IMR-90 (cell line): ENCODE data around the gene UST. TPM values are rescaled to one million over a fixed set of nuclear protein-coding genes. Genes with fewer than 3 reads are reported as not detected.

Source experiments
- ATAC-seq: fragments of 200-7000 bp; cut with Tn5 transposase; 2 replicates; pipeline ENCODE4 v1.9.1; 2020; ENCODE audit warnings: low read depth, mild to moderate bottlenecking, moderate library complexity
- BruUV-seq: library from RNA; stranded (reverse); fragments of 400-500 nt; replicated peaks from 2 replicates; lab custom pipeline; 2021; lab: Mats Ljungman, UMichigan
- CTCF ChIA-PET: fragments of 300-600 bp; formaldehyde crosslinking; extraction: SDS; loops from one replicate; lab custom pipeline; 2021; ENCODE audit warnings: antibody characterized with exemption; lab: Yijun Ruan, JAX
- POLR2A ChIA-PET: fragments of 300-600 bp; sonication (Branson Sonifier 250); formaldehyde crosslinking; loops from one replicate; lab custom pipeline; 2022; ENCODE audit warnings: antibody characterized with exemption; ENCODE audit not compliant: unreplicated experiment; lab: Charles Lee
- DNase-seq: peaks from one replicate; pipeline ENCODE4 v3.0.0; 2013
- H2AFZ ChIP-seq: replicated peaks from 2 replicates; pipeline ENCODE3; 2013; ENCODE audit warnings: low read length, mild to moderate bottlenecking; ENCODE audit not compliant: poor library complexity
- H2AK5ac ChIP-seq: 2 replicates; pipeline ENCODE4 v1.6.1; 2013; ENCODE audit warnings: low read depth, low read length, inconsistent platforms
- H2AK9ac ChIP-seq: replicated peaks from 2 replicates; pipeline ENCODE3; 2013; ENCODE audit warnings: mild to moderate bottlenecking, low read depth, low read length, moderate library complexity; ENCODE audit not compliant: poor library complexity
- H2BK120ac ChIP-seq: 2 replicates; pipeline ENCODE4 v1.6.1; 2013; ENCODE audit warnings: low read depth, low read length, inconsistent platforms
- H2BK15ac ChIP-seq: 3 replicates; pipeline ENCODE4 v1.6.1; 2013; ENCODE audit warnings: low read depth, low read length, inconsistent platforms
- H2BK20ac ChIP-seq: 2 replicates; pipeline ENCODE4 v1.6.1; 2013; ENCODE audit warnings: low read depth, mild to moderate bottlenecking, inconsistent platforms, low read length, moderate library complexity
- H2BK5ac ChIP-seq: 2 replicates; pipeline ENCODE4 v1.6.1; 2013; ENCODE audit warnings: mild to moderate bottlenecking, low read depth, low read length, inconsistent platforms; ENCODE audit not compliant: poor library complexity, severe bottlenecking
- H3K14ac ChIP-seq: replicated peaks from 2 replicates; pipeline ENCODE4 v1.6.1; 2013; ENCODE audit warnings: low read depth, low read length, inconsistent platforms
- H3K18ac ChIP-seq: 2 replicates; pipeline ENCODE4 v1.6.1; 2013; ENCODE audit warnings: low read depth, low read length, control low read depth
- H3K23ac ChIP-seq: 2 replicates; pipeline ENCODE4 v1.6.1; 2013; ENCODE audit warnings: low read depth, low read length, inconsistent platforms
- H3K27ac ChIP-seq: 2 replicates; pipeline ENCODE4 v1.5.1; 2013; ENCODE audit warnings: mild to moderate bottlenecking, control low read depth, low read length; ENCODE audit not compliant: insufficient read depth
- H3K27me3 ChIP-seq: 2 replicates; pipeline ENCODE4 v1.6.1; 2013; ENCODE audit warnings: low read length; ENCODE audit not compliant: control insufficient read depth, insufficient read depth
- H3K36me3 ChIP-seq: 2 replicates; pipeline ENCODE4 v1.6.1; 2013; ENCODE audit warnings: low read length, mixed read lengths; ENCODE audit not compliant: control insufficient read depth, insufficient read depth
- H3K4ac ChIP-seq: 2 replicates; pipeline ENCODE4 v1.6.1; 2013; ENCODE audit warnings: low read depth, low read length, inconsistent platforms
- H3K4me1 ChIP-seq: 2 replicates; pipeline ENCODE4 v1.6.1; 2013; ENCODE audit warnings: low read length, mixed read lengths; ENCODE audit not compliant: control insufficient read depth, insufficient read depth
- H3K4me2 ChIP-seq: 2 replicates; pipeline ENCODE4 v1.6.1; 2013; ENCODE audit warnings: low read depth, mild to moderate bottlenecking, control low read depth, low read length, moderate library complexity
- H3K4me3 ChIP-seq: 2 replicates; pipeline ENCODE4 v1.5.1; 2013; ENCODE audit warnings: low read depth, mild to moderate bottlenecking, control low read depth, low read length, moderate library complexity; ENCODE audit not compliant: insufficient read depth
- H3K56ac ChIP-seq: 2 replicates; pipeline ENCODE4 v1.6.1; 2013; ENCODE audit warnings: low read length, inconsistent platforms; ENCODE audit not compliant: insufficient read depth; ENCODE audit errors: extremely low read depth
- H3K79me1 ChIP-seq, 2 experiments: 2 replicates each; pipeline ENCODE4 v1.6.1; 2013; ENCODE audit warnings: low read length in 2 of 2, inconsistent platforms in 1 of 2, low read depth in 1 of 2
- H3K9ac ChIP-seq: 2 replicates; pipeline ENCODE4 v1.6.1; 2013; ENCODE audit warnings: low read depth, low read length, control low read depth
- H3K9me1 ChIP-seq: 2 replicates; pipeline ENCODE4 v1.6.1; 2013; ENCODE audit warnings: low read length, inconsistent platforms; ENCODE audit not compliant: insufficient read depth
- H3K9me3 ChIP-seq: 2 replicates; pipeline ENCODE4 v1.6.1; 2013; ENCODE audit warnings: low read length; ENCODE audit not compliant: control insufficient read depth, insufficient read depth
- H4K20me1 ChIP-seq: 2 replicates; pipeline ENCODE4 v1.6.1; 2013; ENCODE audit warnings: low read length, inconsistent platforms; ENCODE audit not compliant: insufficient read depth
- H4K5ac ChIP-seq: 2 replicates; pipeline ENCODE4 v1.6.1; 2013; ENCODE audit warnings: mild to moderate bottlenecking, low read depth, low read length, control low read depth
- H4K8ac ChIP-seq, 2 experiments: 2 replicates each; pipeline ENCODE4 v1.6.1; 2013; ENCODE audit warnings: low read depth in 2 of 2, low read length in 2 of 2, control low read depth in 1 of 2, inconsistent platforms in 1 of 2
- H4K91ac ChIP-seq: 2 replicates; pipeline ENCODE4 v1.6.1; 2013; ENCODE audit warnings: low read depth, low read length, inconsistent platforms; ENCODE audit not compliant: insufficient read depth
- CEBPB ChIP-seq: IDR thresholded peaks from 2 replicates; pipeline ENCODE4 v1.6.1; 2012; ENCODE audit warnings: low read depth, low read length, improper control_type of control experiment
- SMC3 ChIP-seq: fragments of 150-350 bp; IDR thresholded peaks from 2 replicates; pipeline ENCODE4 v1.6.1; 2016; ENCODE audit warnings: low read depth, mild to moderate bottlenecking, antibody characterized with exemption, low read length, moderate library complexity
- WGBS, 2 experiments: methylation state at CpG; one replicate each; pipeline versions ENCODE4 v1.1.5 to v1.1.7; 2013; ENCODE audit warnings: missing lambda C conversion rate in 2 of 2; ENCODE audit not compliant: insufficient read length in 1 of 2; ENCODE audit errors: extremely low coverage in 2 of 2; 5-methylcytosine and 5-hydroxymethylcytosine counted together
- dilution Hi-C: fragments of 300-500 bp; cut with HindIII; formaldehyde crosslinking; loops from one replicate; pipeline ENCODE4 v1.14.3; 2018; ENCODE audit warnings: low sequenced_read_pairs; ENCODE audit not compliant: unreplicated experiment
- in situ Hi-C: fragments of 300-500 bp; cut with MboI; formaldehyde crosslinking; loops from 3 replicates; pipeline ENCODE4 v1.14.3; 2019; ENCODE audit warnings: low sequenced_read_pairs, inconsistent platforms, mixed read lengths
- intact Hi-C: fragments of 100-400 bp; cut with micrococcal nuclease; formaldehyde crosslinking; loops from 2 replicates; pipeline ENCODE4 v1.10.0; 2022
- polyA plus RNA-seq, 3 experiments: library from polyadenylated mRNA; depleted of rRNA; stranded (reverse); fragments of >200 nt; gene quantifications; 2 replicates each; pipeline ENCODE4 v1.2.3, GENCODE V29; 2012; ENCODE audit warnings: low replicate concordance in 1 of 3
- total RNA-seq: library from RNA; depleted of rRNA; stranded (reverse); fragments of >200 nt; gene quantifications from 2 replicates; pipeline ENCODE4 v1.2.3, GENCODE V29; 2012
- TF ChIP-seq, protein P1 (sequence below): fragments of 150-350 bp; IDR thresholded peaks from 2 replicates; pipeline ENCODE4 v1.6.1; 2016; ENCODE audit warnings: low read depth, mild to moderate bottlenecking, low read length, moderate library complexity, borderline replicate concordance

UST gene
- total and polyA plus RNA-seq, 2 of the 4 experiments (the other 2 are of a cell fraction): 7.7 to 13.8 TPM

DNA sequence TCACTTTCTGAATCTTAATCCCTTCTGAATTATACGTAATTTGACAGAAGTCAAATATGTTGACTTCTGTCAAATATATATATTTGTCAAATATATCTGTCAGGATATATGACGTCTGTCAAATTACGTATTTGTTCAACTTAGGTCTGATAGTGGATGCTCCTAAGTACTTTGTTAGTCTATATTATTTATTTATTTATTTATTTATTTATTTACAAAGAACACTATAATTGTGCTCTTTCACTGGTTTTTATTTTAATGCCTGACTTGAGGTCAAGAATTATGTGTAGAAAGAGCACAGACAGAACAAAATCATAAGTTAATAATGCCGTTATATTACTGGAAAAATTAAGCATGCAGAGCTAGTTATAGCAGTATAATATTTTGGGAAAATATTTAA lies 81.2 kb downstream of the UST start:
- no TSS peak for BruUV-seq

More for the DNA sequence above, 81.2 kb downstream of the UST start:
- Histone ChIP-seq H3K27ac (no peak overlapping the region), H2BK15ac (no peak overlapping the region), H3K23ac (no peak overlapping the region), H2AK5ac (no peak overlapping the region), H4K5ac (no peak overlapping the region), H4K91ac (no peak overlapping the region), H3K27me3 (no peaks in the 10 kb centered on the region), H4K8ac (no peak overlapping the region), H2BK20ac (no peak overlapping the region), H3K4me2 (no peak overlapping the region), H3K9ac (no peak overlapping the region), H3K36me3 (no peaks in the 10 kb centered on the region), H4K20me1 (peaks cover 3% of the 10 kb centered on the region; the same call in 1 of the 2 replicates), H3K14ac (no peak overlapping the region), H3K4me1 (peaks cover 6% of the 10 kb centered on the region), H3K56ac (no peak overlapping the region), H2AK9ac (no peak overlapping the region), H2BK5ac (no peak overlapping the region), H3K4ac (no peak overlapping the region), H3K9me3 (no peaks in the 10 kb centered on the region), H3K18ac (no peak overlapping the region), H3K9me1 (peaks cover 3% of the 10 kb centered on the region; the same call in 1 of the 2 replicates), H3K79me1 (peaks cover 20 to 31% of the 10 kb centered on the region in 2 experiments; a peak in 3 of 4 replicates), H3K4me3 (no peak overlapping the region), H2AFZ (no peak overlapping the region), H2BK120ac (no peak overlapping the region)
- ATAC-seq (no peak), DNase-seq (no peak)
- no peak for TF ChIP-seq CEBPB
- TF ChIP-seq, protein P1, sequence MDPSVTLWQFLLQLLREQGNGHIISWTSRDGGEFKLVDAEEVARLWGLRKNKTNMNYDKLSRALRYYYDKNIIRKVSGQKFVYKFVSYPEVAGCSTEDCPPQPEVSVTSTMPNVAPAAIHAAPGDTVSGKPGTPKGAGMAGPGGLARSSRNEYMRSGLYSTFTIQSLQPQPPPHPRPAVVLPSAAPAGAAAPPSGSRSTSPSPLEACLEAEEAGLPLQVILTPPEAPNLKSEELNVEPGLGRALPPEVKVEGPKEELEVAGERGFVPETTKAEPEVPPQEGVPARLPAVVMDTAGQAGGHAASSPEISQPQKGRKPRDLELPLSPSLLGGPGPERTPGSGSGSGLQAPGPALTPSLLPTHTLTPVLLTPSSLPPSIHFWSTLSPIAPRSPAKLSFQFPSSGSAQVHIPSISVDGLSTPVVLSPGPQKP: no peak
- no peak for TF ChIP-seq SMC3
- no CpG with 5 or more reads among the region's 4 CpGs for WGBS, 2 experiments
- POLR2A ChIA-PET: no interaction called here
- intact Hi-C loops: no loop called here
- in situ Hi-C loops: no loop called here
- CTCF ChIA-PET: no interaction called here
- dilution Hi-C loops: no loop called here
